ENCODE measurements around the gene RGL1.

DNA sequence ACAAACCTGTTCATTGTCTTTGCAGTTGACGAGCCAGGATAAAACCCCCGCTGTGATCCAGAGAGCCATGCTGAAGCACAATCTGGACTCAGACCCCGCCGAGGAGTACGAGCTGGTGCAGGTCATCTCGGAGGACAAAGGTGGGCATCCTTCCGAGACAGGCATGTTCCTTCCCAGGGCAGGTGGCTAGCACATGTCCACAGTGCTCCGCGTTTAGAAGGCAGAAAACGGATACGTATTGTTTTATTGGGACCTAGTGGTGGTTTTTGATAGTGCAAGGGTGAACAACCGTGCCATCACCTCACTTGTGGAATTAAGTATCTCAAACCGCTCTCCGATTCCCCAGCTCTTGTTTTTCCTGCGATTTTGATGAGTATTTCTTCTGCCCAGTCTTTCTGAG lies 117.3 kb downstream of the RGL1 start:
- peak in 1 of 3 experiments; percentile 9 for TF ChIP-seq CTCF (IDR thresholded peaks at IDR 0.05)
- TF ChIP-seq POLR2A (IDR thresholded peaks at IDR 0.05; ENCODE audit: low read depth) = no peak

Data from esophagus muscularis mucosa (tissue), 3 donors.